ENCODE measurements around the gene RAB6A. TPM values are rescaled to one million over a fixed set of nuclear protein-coding genes. Genes with fewer than 3 reads are reported as not detected.

The RAB6A gene
- total RNA-seq, 6 donors from 2014 or later = 63.9 to 161 (median 136) TPM

DNA sequence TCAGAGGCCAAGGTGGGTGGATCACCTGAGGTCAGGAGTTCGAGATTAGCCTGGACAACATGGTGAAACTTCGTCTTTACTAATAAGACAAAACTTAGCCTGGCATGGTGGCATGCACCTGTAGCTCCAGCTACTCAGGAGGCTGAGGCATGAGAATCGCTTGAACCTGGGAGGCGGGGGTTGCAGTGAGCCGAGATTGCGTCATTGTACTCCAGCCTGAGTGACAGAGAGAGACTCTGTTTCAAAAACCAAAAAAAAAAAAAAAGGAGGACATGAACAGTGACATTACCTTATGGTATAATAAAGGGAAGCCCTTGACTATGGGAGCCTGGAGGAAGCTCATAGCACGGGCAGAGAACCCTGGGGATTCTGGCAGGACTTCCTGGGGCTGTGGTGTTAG is 131.0 kb downstream of the RAB6A start:
- DNase-seq (no peak), ATAC-seq (ENCODE audit: low FRiP score in 2 of 2) (no peak)
- no peak overlapping the region for H3K27ac ChIP-seq
- no peak overlapping the region for H3K4me3 ChIP-seq
- H3K27me3 ChIP-seq = no peaks in the 10 kb centered on the region
- 78 to 81% methylated on average over 7 of the region's 7 CpGs for WGBS, 2 donors
- TF ChIP-seq POLR2A (IDR thresholded peaks at IDR 0.05) (no peak), EP300 (IDR thresholded peaks at IDR 0.05) (no peak)
- TF ChIP-seq, protein P1, sequence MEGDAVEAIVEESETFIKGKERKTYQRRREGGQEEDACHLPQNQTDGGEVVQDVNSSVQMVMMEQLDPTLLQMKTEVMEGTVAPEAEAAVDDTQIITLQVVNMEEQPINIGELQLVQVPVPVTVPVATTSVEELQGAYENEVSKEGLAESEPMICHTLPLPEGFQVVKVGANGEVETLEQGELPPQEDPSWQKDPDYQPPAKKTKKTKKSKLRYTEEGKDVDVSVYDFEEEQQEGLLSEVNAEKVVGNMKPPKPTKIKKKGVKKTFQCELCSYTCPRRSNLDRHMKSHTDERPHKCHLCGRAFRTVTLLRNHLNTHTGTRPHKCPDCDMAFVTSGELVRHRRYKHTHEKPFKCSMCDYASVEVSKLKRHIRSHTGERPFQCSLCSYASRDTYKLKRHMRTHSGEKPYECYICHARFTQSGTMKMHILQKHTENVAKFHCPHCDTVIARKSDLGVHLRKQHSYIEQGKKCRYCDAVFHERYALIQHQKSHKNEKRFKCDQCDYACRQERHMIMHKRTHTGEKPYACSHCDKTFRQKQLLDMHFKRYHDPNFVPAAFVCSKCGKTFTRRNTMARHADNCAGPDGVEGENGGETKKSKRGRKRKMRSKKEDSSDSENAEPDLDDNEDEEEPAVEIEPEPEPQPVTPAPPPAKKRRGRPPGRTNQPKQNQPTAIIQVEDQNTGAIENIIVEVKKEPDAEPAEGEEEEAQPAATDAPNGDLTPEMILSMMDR (IDR thresholded peaks at IDR 0.05) = no peak
- no peaks in the 10 kb centered on the region for H3K36me3 ChIP-seq
- H3K9me3 ChIP-seq = no peaks in the 10 kb centered on the region
- peaks cover 0 to 7% (median 3%) of the 10 kb centered on the region in 4 donors for H3K4me1 ChIP-seq

DNA sequence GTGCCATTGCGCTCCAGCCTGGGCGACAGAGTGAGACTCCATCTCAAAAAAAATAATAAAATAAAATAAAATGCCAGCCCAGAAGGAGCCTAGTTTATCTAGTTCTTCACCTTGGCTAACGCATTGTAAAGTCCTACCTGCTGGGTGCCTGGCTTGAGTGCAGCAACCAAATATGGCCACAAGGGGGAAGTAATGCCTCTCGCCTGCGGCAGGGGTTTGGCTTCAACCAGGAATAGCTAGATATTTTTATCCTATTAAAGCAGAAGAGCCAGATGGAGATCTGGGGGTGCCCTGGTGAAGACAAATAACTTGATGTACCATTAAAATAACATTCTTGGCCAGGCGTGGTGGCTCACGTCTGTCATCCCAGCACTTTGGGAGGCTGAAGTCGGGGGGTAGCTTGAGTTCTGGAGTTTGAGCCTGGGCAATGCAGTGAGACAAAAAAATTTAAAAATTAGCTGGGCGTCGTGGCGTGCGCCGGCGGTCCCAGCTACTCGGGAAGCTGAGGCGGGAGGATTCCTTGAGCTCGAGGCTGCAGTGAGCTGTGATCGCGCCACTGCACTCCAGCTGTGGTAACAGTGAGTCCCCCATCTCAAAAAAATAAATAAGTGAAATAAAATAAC is 135.1 kb downstream of the RAB6A start:
- peaks cover 0 to 7% (median 4%) of the 10 kb centered on the region in 4 donors for H3K4me1 ChIP-seq
- peak; percentile 77 to 88 for ATAC-seq (ENCODE audit: low FRiP score in 2 of 2)
- DNase-seq = peak; percentile 56 to 73
- no peak overlapping the region for H3K27ac ChIP-seq
- H3K27me3 ChIP-seq = no peaks in the 10 kb centered on the region
- WGBS, 2 donors = 34 to 36% methylated on average over 19 of the region's 19 CpGs
- H3K9me3 ChIP-seq = no peaks in the 10 kb centered on the region
- no peak overlapping the region for H3K4me3 ChIP-seq
- TF ChIP-seq POLR2A (IDR thresholded peaks at IDR 0.05) = no peak
- TF ChIP-seq, protein P1 (IDR thresholded peaks at IDR 0.05) = peak; percentile 68 to 86 (median 80)
- no peaks in the 10 kb centered on the region for H3K36me3 ChIP-seq

Other genes with a start within 250 kb of the RAB6A start
- gene FAM168A, start 163.0 kb downstream of the RAB6A start, total RNA-seq = 10 to 100 TPM; 15.7 to 30.7 (median 24.1) TPM
- 100 to 1,000 TPM in 1 of 6 donors, 10 to 100 TPM in 5; 21.7 to 103 (median 57.1) TPM for gene PLEKHB1, start 114.5 kb downstream of the RAB6A start, total RNA-seq
- 10 to 100 TPM in 5 of 6 donors, 1 to 10 TPM in 1; 7.3 to 25.3 (median 21.8) TPM for gene MRPL48, start 26.8 kb upstream of the RAB6A start, total RNA-seq
- 10 to 100 TPM; 27.2 to 77.4 (median 47.5) TPM for gene COA4, start 115.8 kb upstream of the RAB6A start, total RNA-seq
- gene PAAF1, start 115.9 kb upstream of the RAB6A start, total RNA-seq = 10 to 100 TPM in 4 of 6 donors, 1 to 10 TPM in 2; 8.8 to 58.7 (median 12.6) TPM
- gene DNAJB13, start 190.0 kb upstream of the RAB6A start, total RNA-seq = 10 to 100 TPM in 2 of 6 donors, 1 to 10 TPM in 3, under 1 TPM in 1; 0.49 to 16.5 (median 6.3) TPM
- 100 to 1,000 TPM in 3 of 6 donors, 10 to 100 TPM in 3; 76.5 to 118 (median 98.3) TPM for gene UCP2, start 221.8 kb upstream of the RAB6A start, total RNA-seq
- gene UCP3, start 248.0 kb upstream of the RAB6A start, total RNA-seq = 1 to 10 TPM; 1.2 to 5.2 (median 2.4) TPM